H9 (cell line): Measurements from ENCODE around the gene AJAP1. TPM values are rescaled to one million over a fixed set of nuclear protein-coding genes. Genes with fewer than 3 reads are reported as not detected.

Experiments used
- DNase-seq: peaks from one replicate; pipeline ENCODE4 v3.0.0-alpha.2; 2017
- H2AFZ ChIP-seq: one replicate; pipeline ENCODE4 v1.6.1; 2013; ENCODE audit warnings: mild to moderate bottlenecking, low read length, control low read depth, moderate library complexity
- H2AK5ac ChIP-seq: 2 replicates; pipeline ENCODE4 v1.6.1; 2013; ENCODE audit warnings: low read length, control low read depth, mixed read lengths; ENCODE audit not compliant: insufficient read length
- H2BK120ac ChIP-seq: one replicate; pipeline ENCODE4 v1.6.1; 2013; ENCODE audit warnings: low read depth, mild to moderate bottlenecking, low read length, control low read depth, inconsistent platforms; ENCODE audit not compliant: poor library complexity, severe bottlenecking
- H2BK12ac ChIP-seq: 2 replicates; pipeline ENCODE4 v1.6.1; 2013; ENCODE audit warnings: low read length, control low read depth, mixed read lengths, low read depth; ENCODE audit not compliant: insufficient read length
- H2BK15ac ChIP-seq: 2 replicates; pipeline ENCODE4 v1.6.1; 2013; ENCODE audit warnings: low read depth, low read length, control low read depth
- H2BK20ac ChIP-seq: one replicate; pipeline ENCODE4 v1.6.1; 2013; ENCODE audit warnings: low read depth, mild to moderate bottlenecking, low read length, control low read depth, inconsistent platforms; ENCODE audit not compliant: poor library complexity, severe bottlenecking
- H2BK5ac ChIP-seq: 2 replicates; pipeline ENCODE4 v1.6.1; 2013; ENCODE audit warnings: low read length, control low read depth, mixed read lengths; ENCODE audit not compliant: insufficient read length
- H3K14ac ChIP-seq: 2 replicates; pipeline ENCODE4 v1.6.1; 2013; ENCODE audit warnings: low read length, control low read depth; ENCODE audit not compliant: insufficient read depth
- H3K18ac ChIP-seq: 2 replicates; pipeline ENCODE4 v1.6.1; 2013; ENCODE audit warnings: low read depth, mild to moderate bottlenecking, mixed read lengths, low read length, control low read depth; ENCODE audit not compliant: insufficient read length
- H3K23ac ChIP-seq: 2 replicates; pipeline ENCODE4 v1.6.1; 2013; ENCODE audit warnings: low read length, control low read depth, mixed read lengths, low read depth; ENCODE audit not compliant: insufficient read length
- H3K23me2 ChIP-seq: 2 replicates; pipeline ENCODE4 v1.6.1; 2013; ENCODE audit warnings: low read depth, mild to moderate bottlenecking, mixed read lengths, low read length, control low read depth; ENCODE audit not compliant: insufficient read length, poor library complexity, severe bottlenecking
- H3K27ac ChIP-seq: 2 replicates; pipeline ENCODE4 v1.5.1; 2013; ENCODE audit warnings: low read length, control low read depth, mixed read lengths, low read depth; ENCODE audit not compliant: insufficient read length
- H3K27me3 ChIP-seq: 2 replicates; pipeline ENCODE4 v1.6.1; 2013; ENCODE audit warnings: low read length, control low read depth, inconsistent platforms; ENCODE audit not compliant: insufficient read depth
- H3K4ac ChIP-seq: 2 replicates; pipeline ENCODE4 v1.6.1; 2013; ENCODE audit warnings: low read depth, mild to moderate bottlenecking, control low read depth, inconsistent platforms, low read length, moderate library complexity
- H3K4me1 ChIP-seq: 2 replicates; pipeline ENCODE4 v1.6.1; 2013; ENCODE audit warnings: low read length, control low read depth, inconsistent platforms; ENCODE audit not compliant: insufficient read depth
- H3K4me2 ChIP-seq: 2 replicates; pipeline ENCODE4 v1.6.1; 2013; ENCODE audit warnings: low read length, control low read depth, mixed read lengths; ENCODE audit not compliant: insufficient read length, insufficient read depth
- H3K56ac ChIP-seq: 2 replicates; pipeline ENCODE4 v1.6.1; 2013; ENCODE audit warnings: low read depth, mild to moderate bottlenecking, mixed read lengths, low read length, control low read depth; ENCODE audit not compliant: insufficient read length
- H3K79me1 ChIP-seq: 2 replicates; pipeline ENCODE4 v1.6.1; 2013; ENCODE audit warnings: low read depth, mild to moderate bottlenecking, moderate library complexity, low read length, control low read depth, inconsistent platforms; ENCODE audit not compliant: insufficient read depth, poor library complexity, severe bottlenecking
- H3K79me2 ChIP-seq: 2 replicates; pipeline ENCODE4 v1.6.1; 2013; ENCODE audit warnings: low read length, control low read depth, inconsistent platforms; ENCODE audit not compliant: insufficient read depth
- H3K9ac ChIP-seq: 2 replicates; pipeline ENCODE4 v1.6.1; 2013; ENCODE audit warnings: low read length, control low read depth, mixed read lengths; ENCODE audit not compliant: insufficient read length; ENCODE audit errors: extremely low read depth
- H3K9me3 ChIP-seq: one replicate; pipeline ENCODE4 v1.6.1; 2013; ENCODE audit warnings: low read depth, low read length, inconsistent platforms; ENCODE audit not compliant: control insufficient read depth
- H3T11ph ChIP-seq: one replicate; pipeline ENCODE4 v1.6.1; 2013; ENCODE audit warnings: mild to moderate bottlenecking, low read length, control low read depth, inconsistent platforms
- H4K20me1 ChIP-seq: one replicate; pipeline ENCODE4 v1.6.1; 2013; ENCODE audit not compliant: control insufficient read depth, insufficient read length, insufficient read depth
- H4K5ac ChIP-seq: 2 replicates; pipeline ENCODE4 v1.6.1; 2013; ENCODE audit warnings: low read depth, mild to moderate bottlenecking, mixed read lengths, low read length, control low read depth; ENCODE audit not compliant: insufficient read length
- H4K8ac ChIP-seq: replicated peaks from 2 replicates; pipeline ENCODE4 v1.6.1; 2013; ENCODE audit warnings: low read length, control low read depth, mixed read lengths, low read depth; ENCODE audit not compliant: insufficient read length
- H4K91ac ChIP-seq: 2 replicates; pipeline ENCODE4 v1.6.1; 2013; ENCODE audit warnings: low read depth, mild to moderate bottlenecking, moderate library complexity, mixed read lengths, low read length, control low read depth; ENCODE audit not compliant: insufficient read length
- H3K27ac Mint-ChIP-seq, 3 experiments: 2 replicates in 2 of 3; 3 replicates in 1 of 3; pipeline ENCODE4 v1.8.0; 2020 to 2021; ENCODE audit warnings: mixed read lengths in 3 of 3, mild to moderate bottlenecking in 1 of 3, moderate library complexity in 1 of 3
- H3K27me3 Mint-ChIP-seq: 2 replicates; pipeline ENCODE4 v1.8.0; 2021; ENCODE audit warnings: low read depth, mild to moderate bottlenecking, moderate library complexity, mixed read lengths
- H3K36me3 Mint-ChIP-seq, 3 experiments: 2 replicates in 2 of 3; 3 replicates in 1 of 3; pipeline ENCODE4 v1.8.0; 2020 to 2021; ENCODE audit warnings: low read depth in 3 of 3, mixed read lengths in 3 of 3; ENCODE audit not compliant: insufficient read depth in 1 of 3
- H3K4me1 Mint-ChIP-seq, 2 experiments: 2 replicates each; pipeline ENCODE4 v1.8.0; 2020; ENCODE audit warnings: mixed read lengths in 2 of 2
- H3K4me3 Mint-ChIP-seq, 2 experiments: 2 replicates in 1 of 2; 3 replicates in 1 of 2; pipeline ENCODE4 v1.8.0; 2020 to 2021; ENCODE audit warnings: mild to moderate bottlenecking in 2 of 2, mixed read lengths in 2 of 2, moderate library complexity in 1 of 2
- H3K9me3 Mint-ChIP-seq, 2 experiments: 2 replicates in 1 of 2; 3 replicates in 1 of 2; pipeline ENCODE4 v1.8.0; 2020; ENCODE audit warnings: mild to moderate bottlenecking in 2 of 2, mixed read lengths in 2 of 2, moderate library complexity in 1 of 2
- WGBS: extraction: QIAGEN DNeasy Blood & Tissue Kit; methylation state at CpG from one replicate; pipeline ENCODE4 v1.1.7; 2013; ENCODE audit warnings: missing lambda C conversion rate, low lambda C conversion rate, mixed read lengths; ENCODE audit not compliant: insufficient read length; ENCODE audit errors: extremely low coverage; 5-methylcytosine and 5-hydroxymethylcytosine counted together
- total RNA-seq: library from RNA; stranded (reverse); gene quantifications from 2 replicates; pipeline ENCODE4 v1.2.1, GENCODE V29; 2021
- TF ChIP-seq, protein P1 (sequence below): fragments of 200-600 bp; sonication (generic); conservative IDR thresholded peaks from 3 replicates; pipeline ENCODE4 v1.8.0; 2021; ENCODE audit warnings: antibody characterized with exemption, mild to moderate bottlenecking

The AJAP1 gene
- total RNA-seq, 1 experiment from 2014 or later, result 8.6 TPM

- Histone ChIP-seq H3K23me2 (no peaks in the 10 kb centered on the region), H3T11ph (no peak overlapping the region), H3K27me3 (no peaks in the 10 kb centered on the region), H2AFZ (no peak overlapping the region), H3K23ac (no peak overlapping the region), H3K9me3 (no peaks in the 10 kb centered on the region), H3K18ac (no peak overlapping the region), H4K20me1 (no peaks in the 10 kb centered on the region), H3K79me2 (no peaks in the 10 kb centered on the region), H3K14ac (no peak overlapping the region), H2BK12ac (no peak overlapping the region), H3K4me2 (no peak overlapping the region), H2BK15ac (no peak overlapping the region), H3K56ac (no peak overlapping the region), H3K27ac (no peak overlapping the region), H4K91ac (no peak overlapping the region), H4K5ac (no peak overlapping the region), H2AK5ac (no peak overlapping the region), H4K8ac (no peak overlapping the region), H2BK5ac (no peak overlapping the region), H3K4me1 (no peaks in the 10 kb centered on the region), H3K4ac (no peak overlapping the region), H2BK120ac (no peak overlapping the region), H2BK20ac (no peak overlapping the region), H3K9ac (no peak overlapping the region), H3K79me1 (no peaks in the 10 kb centered on the region)
- WGBS, result no CpG with 5 or more reads among the region's 37 CpGs
- Mint-ChIP-seq H3K27ac (peak overlapping the region in 1 of 3 experiments; percentile 82; a peak in 1 of 7 replicates), H3K36me3 (peaks cover 0 to 10% (median 0%) of the 10 kb centered on the region in 3 experiments; a peak in 2 of 7 replicates), H3K4me3 (no peak overlapping the region), H3K27me3 (peaks cover 3% of the 10 kb centered on the region), H3K9me3 (no peaks in the 10 kb centered on the region; a peak in 1 of 5 replicates), H3K4me1 (peaks cover 6 to 12% of the 10 kb centered on the region in 2 experiments; a peak in 3 of 4 replicates)
- DNase-seq, result no peak
- TF ChIP-seq, protein P1, sequence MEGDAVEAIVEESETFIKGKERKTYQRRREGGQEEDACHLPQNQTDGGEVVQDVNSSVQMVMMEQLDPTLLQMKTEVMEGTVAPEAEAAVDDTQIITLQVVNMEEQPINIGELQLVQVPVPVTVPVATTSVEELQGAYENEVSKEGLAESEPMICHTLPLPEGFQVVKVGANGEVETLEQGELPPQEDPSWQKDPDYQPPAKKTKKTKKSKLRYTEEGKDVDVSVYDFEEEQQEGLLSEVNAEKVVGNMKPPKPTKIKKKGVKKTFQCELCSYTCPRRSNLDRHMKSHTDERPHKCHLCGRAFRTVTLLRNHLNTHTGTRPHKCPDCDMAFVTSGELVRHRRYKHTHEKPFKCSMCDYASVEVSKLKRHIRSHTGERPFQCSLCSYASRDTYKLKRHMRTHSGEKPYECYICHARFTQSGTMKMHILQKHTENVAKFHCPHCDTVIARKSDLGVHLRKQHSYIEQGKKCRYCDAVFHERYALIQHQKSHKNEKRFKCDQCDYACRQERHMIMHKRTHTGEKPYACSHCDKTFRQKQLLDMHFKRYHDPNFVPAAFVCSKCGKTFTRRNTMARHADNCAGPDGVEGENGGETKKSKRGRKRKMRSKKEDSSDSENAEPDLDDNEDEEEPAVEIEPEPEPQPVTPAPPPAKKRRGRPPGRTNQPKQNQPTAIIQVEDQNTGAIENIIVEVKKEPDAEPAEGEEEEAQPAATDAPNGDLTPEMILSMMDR, result no peak
These were observed 118.0 kb downstream of the AJAP1 start for GRCh38 chr1:4772294-4773010.
